HuH-7.5 (cell line): Measurements from ENCODE around the gene ACOX2.
A peak's percentile ranks its signal among the peaks of the same experiment; 100 is the strongest.

Source experiments
- DNase-seq: peaks from one replicate; pipeline ENCODE4 v3.0.0; 2011; ENCODE audit warnings: low spot score

Gene ACOX2

DNA sequence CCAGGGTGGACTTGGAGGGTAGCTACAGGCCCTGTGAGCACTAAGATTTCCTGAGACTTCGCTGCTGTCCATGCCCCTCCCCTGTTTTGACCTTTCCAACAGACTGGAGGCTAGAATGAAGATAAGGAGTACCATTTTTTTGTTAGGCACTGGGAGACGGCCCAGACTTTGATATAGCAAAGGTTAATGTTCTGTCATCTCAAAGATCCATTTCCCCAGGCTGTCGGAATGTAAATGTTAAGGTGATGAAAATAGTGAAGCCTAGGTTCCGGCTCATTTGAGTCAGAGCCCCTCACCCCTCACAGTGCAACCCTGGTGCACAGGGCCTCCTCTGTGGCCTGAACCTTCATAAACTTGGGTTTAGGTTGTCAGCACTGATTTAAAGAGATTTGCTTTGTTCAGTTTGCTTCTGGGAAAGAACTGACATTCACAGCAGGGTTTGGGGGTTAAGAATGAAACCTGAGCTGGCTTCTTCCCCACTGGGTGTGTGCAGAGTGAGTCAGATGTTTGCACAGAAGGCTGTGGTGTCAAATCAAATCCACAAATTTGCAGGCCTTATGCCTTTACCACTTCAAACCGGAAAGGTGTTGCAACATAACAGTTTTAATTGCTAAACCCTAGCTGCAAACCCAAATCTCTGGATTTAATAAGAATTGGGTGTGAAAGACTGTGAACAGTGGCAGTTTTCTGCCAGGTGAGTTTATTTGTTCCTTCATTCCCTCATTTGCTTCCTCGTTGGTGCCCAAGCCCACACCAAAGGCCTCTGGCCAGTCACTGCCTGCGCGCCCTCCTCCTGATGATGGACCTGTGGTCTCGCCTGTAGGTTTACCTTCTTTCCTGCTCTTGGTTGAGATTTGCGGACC, 65.7 kb downstream of the ACOX2 start:
- DNase-seq = peak; percentile 38

DNA sequence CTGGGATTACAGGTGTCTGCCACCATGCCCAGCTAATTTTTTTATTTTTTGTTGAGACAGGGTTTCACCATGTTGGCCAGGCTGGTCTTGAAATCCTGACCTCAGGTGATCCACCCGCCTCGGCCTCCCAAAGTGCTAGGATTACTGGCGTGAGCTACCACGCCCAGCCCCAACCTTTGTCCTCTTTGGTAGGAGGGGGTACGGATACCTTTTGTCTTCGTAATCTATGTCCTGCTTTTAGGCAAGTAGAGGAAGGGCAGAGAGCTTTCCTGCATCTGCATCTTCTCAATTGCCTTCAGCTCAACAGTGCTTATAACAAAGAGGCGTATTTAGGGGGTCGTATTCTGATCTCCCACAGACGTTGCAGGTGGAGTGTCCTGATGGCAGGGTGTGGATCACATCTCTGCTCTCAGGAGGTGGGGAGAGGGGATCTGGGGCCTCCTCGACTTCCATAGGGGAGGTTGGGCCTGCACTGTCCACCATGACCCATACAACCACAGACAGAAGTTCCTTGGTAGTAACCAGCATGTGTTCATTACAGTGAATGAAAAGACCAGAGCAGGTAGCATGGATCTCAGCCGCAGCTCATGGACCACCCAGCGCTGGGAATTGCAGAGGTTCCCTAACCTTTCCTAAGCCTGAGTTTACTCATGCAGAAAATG, 66.5 kb downstream of the ACOX2 start:
- no peak for DNase-seq

DNA sequence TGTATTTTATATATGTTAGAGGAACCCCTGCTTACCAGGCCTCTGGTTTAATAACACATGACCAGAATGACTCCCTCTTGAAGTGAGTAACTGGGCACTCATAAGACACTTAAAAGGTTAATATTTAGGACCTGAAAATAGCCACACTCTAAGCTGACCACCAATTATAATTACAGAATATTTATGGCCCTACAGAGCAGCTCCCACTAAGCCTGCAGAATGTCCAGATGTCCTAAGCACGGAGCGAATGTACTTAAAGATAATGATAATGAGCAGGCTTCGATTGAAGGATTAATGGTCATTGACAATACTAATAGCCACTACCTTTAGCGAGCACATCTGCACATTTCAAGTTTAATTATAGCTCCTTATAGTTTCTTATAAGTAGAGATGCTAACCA, 67.9 kb downstream of the ACOX2 start:
- DNase-seq = no peak

DNA sequence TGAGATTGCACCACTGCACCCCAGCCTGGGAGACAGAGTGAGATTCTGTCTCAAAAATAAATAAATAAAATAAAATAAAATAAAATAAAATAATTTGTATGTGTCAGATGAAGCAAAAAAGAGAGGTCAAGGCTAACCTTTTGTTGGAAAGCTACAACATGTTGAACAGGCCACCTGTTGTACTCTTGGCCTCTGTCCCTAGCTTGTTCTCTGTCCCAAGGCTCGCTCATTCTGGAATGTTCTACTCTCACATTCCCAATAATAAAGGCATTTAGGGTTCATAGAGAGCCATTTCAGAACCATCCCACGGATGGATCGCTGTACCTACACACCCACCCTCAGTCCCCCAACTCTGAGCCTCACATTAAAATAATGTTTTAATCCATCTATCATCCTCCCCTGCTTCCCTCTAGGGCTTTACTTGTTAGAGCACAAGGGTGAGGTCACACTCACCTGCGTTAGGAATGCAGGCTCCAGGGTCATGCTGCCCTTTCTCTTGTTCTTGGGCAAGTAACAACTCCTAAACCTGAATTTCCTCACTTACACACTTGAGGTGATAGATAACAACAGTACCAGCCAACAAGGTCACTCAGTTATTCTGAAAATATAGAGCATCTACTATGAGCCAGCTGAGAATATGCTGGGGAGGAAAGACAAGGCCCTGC, 70.0 kb downstream of the ACOX2 start:
- no peak for DNase-seq

DNA sequence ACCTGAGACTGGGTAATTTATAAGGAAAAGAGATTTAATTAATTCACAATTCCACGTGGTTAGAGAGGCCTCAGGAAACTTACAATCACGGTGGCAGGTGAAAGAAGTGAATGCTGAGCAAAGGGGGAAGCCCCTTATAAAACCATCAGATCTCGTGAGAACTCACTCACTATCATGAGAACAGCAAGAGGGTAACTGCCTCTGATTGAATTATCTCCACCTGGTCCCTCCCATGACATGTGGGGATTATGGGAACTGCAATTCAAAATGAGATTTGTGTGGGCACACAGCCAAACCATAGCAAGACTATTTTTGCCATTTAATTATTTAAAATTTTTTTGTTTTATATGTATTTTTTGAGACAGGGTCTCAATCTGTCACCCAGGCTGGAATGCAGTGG, 72.1 kb downstream of the ACOX2 start:
- DNase-seq = no peak

DNA sequence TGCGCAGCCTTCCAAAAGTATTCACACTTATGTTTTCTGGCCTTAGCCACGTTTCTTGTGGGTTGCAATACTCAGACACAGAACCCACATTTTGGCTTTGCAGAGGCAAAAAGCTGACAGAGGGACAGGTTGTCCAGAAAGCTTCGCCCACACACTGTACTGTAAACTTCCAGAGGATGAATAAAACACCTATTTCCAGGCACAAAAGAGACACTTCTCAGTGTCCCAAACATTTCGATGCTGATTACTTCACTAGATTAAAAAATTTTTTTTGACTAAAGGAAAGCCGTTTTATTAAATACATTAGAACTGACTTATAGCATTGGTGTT, 73.1 kb downstream of the ACOX2 start:
- no peak for DNase-seq

DNA sequence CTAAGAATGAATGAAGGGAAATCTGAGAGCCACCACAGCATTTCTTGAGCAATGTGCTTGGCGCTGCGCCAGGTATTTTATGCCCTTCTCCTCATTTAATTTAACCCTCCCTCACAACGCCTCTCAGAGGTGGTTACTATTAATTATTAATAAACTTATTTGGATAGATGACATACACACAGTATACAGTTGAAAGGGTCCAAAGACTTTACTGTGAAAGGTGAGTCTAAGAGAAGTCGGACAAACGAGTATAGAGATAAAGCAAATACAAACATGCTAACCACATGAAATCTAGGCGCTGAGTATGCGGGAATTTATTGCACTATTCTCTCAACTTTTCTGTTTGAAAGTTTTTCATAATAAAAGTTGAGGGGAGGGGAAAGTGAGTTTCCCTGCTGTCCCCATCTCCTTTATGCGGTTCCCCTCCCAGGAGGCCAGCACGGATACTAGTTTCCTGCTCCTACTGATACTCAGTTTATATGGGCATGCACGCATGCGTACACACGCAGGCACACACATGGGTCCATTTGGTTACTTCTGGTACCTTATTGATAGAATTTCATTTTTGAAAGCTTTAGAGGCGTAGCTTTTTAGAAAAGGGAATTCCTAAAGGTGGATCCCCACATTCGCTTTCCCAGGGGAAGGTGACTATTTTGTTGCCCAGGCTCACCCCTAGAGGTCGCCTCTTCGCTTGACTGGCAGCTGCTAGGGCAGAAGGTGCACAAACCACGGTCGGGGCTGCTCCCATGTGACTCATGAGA, 73.6 kb downstream of the ACOX2 start:
- DNase-seq = peak; percentile 46

DNA sequence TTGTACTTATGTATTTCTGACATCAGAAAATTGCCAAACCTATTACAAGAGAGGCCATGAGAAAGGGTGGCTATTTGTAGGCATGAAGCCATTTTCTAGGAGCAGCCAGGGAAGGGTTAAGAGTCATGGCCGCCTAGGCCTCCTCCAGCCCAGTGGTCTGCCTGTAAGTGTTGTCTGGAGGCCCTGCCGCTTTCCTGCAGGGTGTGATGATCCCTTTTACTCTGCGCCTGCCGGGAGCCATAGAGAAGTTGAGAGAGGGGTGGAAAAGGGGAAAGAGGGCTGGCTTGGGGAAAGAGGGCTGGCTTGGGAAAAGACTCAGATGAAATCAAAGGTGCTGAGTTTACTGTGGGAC, 74.2 kb downstream of the ACOX2 start:
- DNase-seq = no peak

DNA sequence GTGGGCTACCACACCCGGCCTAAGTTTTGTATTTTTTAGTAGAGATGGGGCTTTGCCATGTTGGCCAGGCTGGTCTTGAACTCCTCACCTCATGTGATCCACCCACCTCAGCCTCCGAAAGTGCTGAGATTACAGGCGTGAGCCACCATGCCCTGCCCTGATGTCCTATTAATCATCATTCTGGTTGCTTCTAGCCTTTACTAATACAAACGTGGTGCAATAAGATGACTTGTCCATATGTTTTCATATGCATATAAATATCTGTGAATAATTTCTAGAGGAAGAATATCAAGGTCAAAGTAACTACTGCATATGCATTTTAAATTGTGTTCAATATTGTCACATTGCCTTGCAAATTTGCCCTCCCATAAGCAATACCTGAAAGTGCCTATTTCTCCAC, 77.8 kb downstream of the ACOX2 start:
- no peak for DNase-seq
